Measurements from ENCODE around the gene PROX2. TPM values are rescaled to one million over a fixed set of nuclear protein-coding genes. Genes with fewer than 3 reads are reported as not detected.

The PROX2 gene
- total and polyA plus RNA-seq, 2 donors (not counting 3 experiments of a cell fraction or from before 2014, with no cell fraction given): 0.01 TPM; not detected in 1

- Histone ChIP-seq H2AFZ (ENCODE audit: low read depth, low read length) (no peak overlapping the region), H3K9me1 (replicated peaks; ENCODE audit: control insufficient read depth, extremely low read depth, insufficient read depth, low read length) (no peaks in the 10 kb centered on the region), H3K27ac (ENCODE audit: insufficient read depth, low read depth, low read length) (no peak overlapping the region), H3K4me2 (ENCODE audit: insufficient read depth, low read length) (no peak overlapping the region), H3K4me3 (replicated peaks in 1 of 3; ENCODE audit: insufficient read depth in 1 of 3, low read depth in 1 of 3, low read length in 3 of 3) (no peak overlapping the region), H3K79me2 (ENCODE audit: control insufficient read depth, insufficient read depth, low read length) (peaks cover 41% of the 10 kb centered on the region), H3K4me1 (ENCODE audit: control insufficient read depth, extremely low read depth, insufficient read depth, low read length) (peaks cover 8% of the 10 kb centered on the region), H3K9me3 (replicated peaks; ENCODE audit: control insufficient read depth, insufficient read depth, low read length) (no peaks in the 10 kb centered on the region), H3K36me3 (ENCODE audit: control insufficient read depth in 2 of 2, extremely low read depth in 1 of 2, insufficient read depth in 2 of 2, low read length in 2 of 2) (peaks cover 26 to 35% of the 10 kb centered on the region in 2 experiments), H3K27me3 (ENCODE audit: control insufficient read depth in 2 of 2, insufficient read depth in 2 of 2, low read length in 2 of 2) (no peaks in the 10 kb centered on the region), H3K9ac (replicated peaks; ENCODE audit: extremely low read depth, insufficient read depth, low read length) (no peak overlapping the region), H4K20me1 (replicated peaks; ENCODE audit: control insufficient read depth, extremely low read depth, insufficient read depth, low read length) (no peaks in the 10 kb centered on the region)
- no peak for DNase-seq (ENCODE audit: low read depth, low spot score)
- TF ChIP-seq POLR2A (IDR thresholded peaks at IDR 0.05; ENCODE audit: low read depth, low read length) (no peak), JUN (IDR thresholded peaks at IDR 0.05; ENCODE audit: borderline replicate concordance, insufficient read depth, insufficient read length, low read depth) (no peak), MAX (IDR thresholded peaks at IDR 0.05; ENCODE audit: insufficient read depth, insufficient read length) (no peak), CTCF (IDR thresholded peaks at IDR 0.05; ENCODE audit: extremely low read depth in 1 of 2, insufficient read depth in 1 of 2, low read depth in 1 of 2, low read length in 2 of 2) (no peak), MYC (IDR thresholded peaks at IDR 0.05; ENCODE audit: low read depth, low read length) (no peak), POLR2AphosphoS5 (IDR thresholded peaks at IDR 0.05; ENCODE audit: insufficient read depth, low read depth, low read length) (no peak), FOS (IDR thresholded peaks at IDR 0.05; ENCODE audit: borderline replicate concordance, insufficient read depth, low read length) (no peak), GATA2 (IDR thresholded peaks at IDR 0.05; ENCODE audit: insufficient read depth, insufficient read length, low read depth, low read length) (no peak), EZH2 (IDR thresholded peaks at IDR 0.05; ENCODE audit: borderline replicate concordance, low read depth, low read length, severe bottlenecking) (no peak)
- BruUV-seq (replicated peaks): no TSS peak
- ChIA-PET CTCF (interaction anchor here (0.6 to 5.0 kb wide), 3 partner anchors 11 to 29 kb away, joined by 3 to 35 read pairs (median 14); no protein-coding TSS in a partner anchor), POLR2A (no interaction called here)
- no peak for FAIRE-seq
- dilution Hi-C loops (cut with MboI; ENCODE audit: extremely low pct_ligation_motif_present, low sequenced_read_pairs): no loop called here
- intact Hi-C loops (cut with micrococcal nuclease): no loop called here
These were observed 14.3 kb upstream of the PROX2 start for GRCh38 chr14:74890262-74890661.
